Ovary (tissue), 9 donors: ENCODE measurements around the gene KCNB1. TPM values are rescaled to one million over a fixed set of nuclear protein-coding genes. Genes with fewer than 3 reads are reported as not detected.

Experiments
- DNase-seq, 5 donors: peaks; one replicate each; pipeline ENCODE4 v3.0.0-alpha.2; 2019 to 2020
- H3K27ac ChIP-seq, 2 donors: fragments of 200-600 bp; one replicate each; pipeline versions ENCODE4 v1.5.1 to v1.8.0; 2019 to 2022
- H3K27me3 ChIP-seq: fragments of 200-600 bp; one replicate; pipeline ENCODE4 v1.8.0; 2022
- H3K36me3 ChIP-seq: fragments of 200-600 bp; sonication (generic); one replicate; pipeline ENCODE4 v1.5.1; 2019
- H3K4me1 ChIP-seq: one replicate; pipeline ENCODE4 v1.8.1; 2013; ENCODE audit warnings: mild to moderate bottlenecking, moderate library complexity; ENCODE audit not compliant: insufficient read depth
- H3K4me3 ChIP-seq: fragments of 200-600 bp; sonication (generic); one replicate; pipeline ENCODE4 v1.5.1; 2017
- H3K9me3 ChIP-seq, 2 donors: fragments of 200-600 bp in 1 of 2; sonication (generic) in 1 of 2; one replicate each; pipeline versions ENCODE4 v1.5.1 to v1.8.1; 2013 to 2019; ENCODE audit warnings: mild to moderate bottlenecking in 1 of 2, moderate library complexity in 1 of 2
- EP300 ChIP-seq: sonication (generic); formaldehyde crosslinking; IDR thresholded peaks from one replicate; pipeline ENCODE4 v1.6.1; 2017; ENCODE audit warnings: antibody characterized with exemption
- POLR2A ChIP-seq: fragments of 450-650 bp; IDR thresholded peaks from one replicate; pipeline ENCODE4 v1.6.1; 2017; ENCODE audit warnings: antibody characterized with exemption, mild to moderate bottlenecking, moderate library complexity
- WGBS, 3 donors: extraction: QIAGEN DNeasy Blood & Tissue Kit in 1 of 3; methylation state at CpG; one replicate each; pipeline versions ENCODE4 v1.1.5 to v1.1.7; 2013 to 2017; 5-methylcytosine and 5-hydroxymethylcytosine counted together
- intact Hi-C, 4 donors: fragments of 100-400 bp; cut with DNase I; formaldehyde crosslinking; loops; one replicate each; pipeline versions ENCODE4 v1.11.0 to v1.15.1; 2022 to 2023
- polyA plus RNA-seq, 2 donors: library from polyadenylated mRNA; stranded (reverse); fragments of 200-250 nt in 1 of 2; fragments of 350-450 nt in 1 of 2; fragmentation: Illumina TruSeq in 1 of 2; extraction: RNeasy Lipid Tissue Mini Kit (QIAGEN cat#74804) in 1 of 2; gene quantifications; one replicate each; pipeline ENCODE4 v1.2.3, GENCODE V29; 2013 to 2014
- total RNA-seq, 7 donors: library from RNA; depleted of rRNA in 2 of 7; stranded (reverse); fragments of >200 nt in 2 of 7; fragmentation: NEBNext Ultra II Directional in 3 of 7; extraction: Animal tissue kit (Norgen Biotek cat#: 25700) in 3 of 7; gene quantifications; one replicate each; pipeline versions ENCODE4 v1.1.0 to v1.2.4, GENCODE V29; 2016 to 2023
- TF ChIP-seq, protein P1 (sequence below), 3 donors: fragments of 450-650 bp in 2 of 3; fragments of 200-600 bp in 1 of 3; IDR thresholded peaks; one replicate each; pipeline versions ENCODE4 v1.5.1 to v1.8.0; 2016 to 2022; ENCODE audit warnings: antibody characterized with exemption in 3 of 3, mild to moderate bottlenecking in 1 of 3
- donor health status: DM: no; HTN: no; CAD: no; lungs with moderate emphysema.
- donor health status: DM: no; HTN: no; CAD: no.
- donor health status: Bipolar disorder and iron deficiency.
- donor health status: DM: yes; HTN: yes; CAD: no.
- donor health status: DM: no; HTN: no; CAD: no.
- donor health status: DM: yes; HTN: yes; CAD: no.

Gene KCNB1
- total and polyA plus RNA-seq, 9 donors, result 0.12 to 5.4 (median 1.3) TPM

DNA sequence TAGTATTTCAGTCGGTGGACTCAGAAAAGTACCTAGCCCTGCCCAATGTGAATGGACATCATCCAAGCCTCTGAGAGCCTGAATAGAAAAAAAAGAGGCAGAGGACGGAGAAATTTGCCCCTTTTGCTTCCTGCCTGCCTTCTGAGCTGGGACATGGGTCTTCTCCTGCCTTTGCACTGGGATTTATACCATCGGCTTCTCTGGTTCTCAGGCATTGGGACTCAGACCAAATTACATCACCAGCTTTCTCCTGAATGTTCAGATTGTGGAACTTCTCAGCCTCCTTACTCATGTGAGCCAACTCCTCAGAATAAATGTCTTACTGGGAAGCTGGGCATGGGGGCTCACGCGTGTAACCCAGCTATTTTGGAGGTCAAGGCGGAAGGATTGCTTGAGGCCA, 19.8 kb downstream of the KCNB1 start:
- Histone ChIP-seq H3K4me1 (peaks cover 2% of the 10 kb centered on the region), H3K9me3 (no peaks in the 10 kb centered on the region), H3K27ac (no peak overlapping the region), H3K36me3 (no peaks in the 10 kb centered on the region), H3K27me3 (no peaks in the 10 kb centered on the region), H3K4me3 (no peak overlapping the region)
- 63 to 74% (median 68%) methylated on average over 6 of the region's 6 CpGs for WGBS, 3 donors
- TF ChIP-seq, protein P1, sequence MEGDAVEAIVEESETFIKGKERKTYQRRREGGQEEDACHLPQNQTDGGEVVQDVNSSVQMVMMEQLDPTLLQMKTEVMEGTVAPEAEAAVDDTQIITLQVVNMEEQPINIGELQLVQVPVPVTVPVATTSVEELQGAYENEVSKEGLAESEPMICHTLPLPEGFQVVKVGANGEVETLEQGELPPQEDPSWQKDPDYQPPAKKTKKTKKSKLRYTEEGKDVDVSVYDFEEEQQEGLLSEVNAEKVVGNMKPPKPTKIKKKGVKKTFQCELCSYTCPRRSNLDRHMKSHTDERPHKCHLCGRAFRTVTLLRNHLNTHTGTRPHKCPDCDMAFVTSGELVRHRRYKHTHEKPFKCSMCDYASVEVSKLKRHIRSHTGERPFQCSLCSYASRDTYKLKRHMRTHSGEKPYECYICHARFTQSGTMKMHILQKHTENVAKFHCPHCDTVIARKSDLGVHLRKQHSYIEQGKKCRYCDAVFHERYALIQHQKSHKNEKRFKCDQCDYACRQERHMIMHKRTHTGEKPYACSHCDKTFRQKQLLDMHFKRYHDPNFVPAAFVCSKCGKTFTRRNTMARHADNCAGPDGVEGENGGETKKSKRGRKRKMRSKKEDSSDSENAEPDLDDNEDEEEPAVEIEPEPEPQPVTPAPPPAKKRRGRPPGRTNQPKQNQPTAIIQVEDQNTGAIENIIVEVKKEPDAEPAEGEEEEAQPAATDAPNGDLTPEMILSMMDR (IDR thresholded peaks at IDR 0.05), result no peak
- no peak for TF ChIP-seq EP300
- TF ChIP-seq POLR2A, result no peak
- intact Hi-C loops, result no loop called here
- no peak for DNase-seq

DNA sequence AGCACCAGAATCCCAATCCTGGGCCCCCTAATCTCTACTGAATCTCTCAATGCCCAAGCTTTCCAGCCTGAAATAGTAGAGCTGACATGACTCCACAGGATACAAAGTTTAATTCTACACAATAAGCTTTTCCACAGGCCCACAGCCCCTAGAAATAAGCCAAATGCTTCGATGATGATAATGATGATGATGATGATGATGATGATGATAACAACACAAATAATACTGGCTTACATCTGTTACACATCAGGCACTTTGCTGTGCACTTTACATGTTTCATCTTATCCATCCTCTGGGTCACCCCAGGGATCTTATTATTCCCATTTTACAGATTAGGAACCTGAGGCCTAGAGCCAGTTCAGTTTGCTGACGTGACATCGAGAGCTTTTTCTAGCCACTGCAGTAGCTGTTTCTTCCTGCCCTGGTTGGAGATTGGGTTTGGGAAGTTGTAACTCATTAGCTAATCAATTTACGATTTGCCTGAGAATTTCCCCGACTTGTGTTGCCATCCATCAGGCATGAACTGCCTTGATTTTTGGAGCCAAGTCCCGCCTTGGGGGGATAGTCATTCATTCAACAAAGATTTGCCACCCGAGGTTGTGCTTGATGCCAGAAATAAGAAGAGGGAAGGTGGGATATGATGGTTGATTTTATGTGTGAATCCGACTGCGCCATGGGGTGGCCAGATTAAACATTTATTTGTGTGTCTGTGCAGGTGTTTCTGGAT, 20.4 kb downstream of the KCNB1 start:
- no peak overlapping the region for H3K4me3 ChIP-seq
- 83 to 91% (median 85%) methylated on average over 9 of the region's 9 CpGs for WGBS, 3 donors
- no peak for DNase-seq
- peaks cover 2% of the 10 kb centered on the region for H3K4me1 ChIP-seq
- no peaks in the 10 kb centered on the region for H3K9me3 ChIP-seq
- no peaks in the 10 kb centered on the region for H3K36me3 ChIP-seq
- TF ChIP-seq POLR2A (no peak), EP300 (no peak)
- TF ChIP-seq, protein P1 (IDR thresholded peaks at IDR 0.05), result no peak
- H3K27me3 ChIP-seq, result no peaks in the 10 kb centered on the region
- H3K27ac ChIP-seq, result no peak overlapping the region
- intact Hi-C loops, result no loop called here

DNA sequence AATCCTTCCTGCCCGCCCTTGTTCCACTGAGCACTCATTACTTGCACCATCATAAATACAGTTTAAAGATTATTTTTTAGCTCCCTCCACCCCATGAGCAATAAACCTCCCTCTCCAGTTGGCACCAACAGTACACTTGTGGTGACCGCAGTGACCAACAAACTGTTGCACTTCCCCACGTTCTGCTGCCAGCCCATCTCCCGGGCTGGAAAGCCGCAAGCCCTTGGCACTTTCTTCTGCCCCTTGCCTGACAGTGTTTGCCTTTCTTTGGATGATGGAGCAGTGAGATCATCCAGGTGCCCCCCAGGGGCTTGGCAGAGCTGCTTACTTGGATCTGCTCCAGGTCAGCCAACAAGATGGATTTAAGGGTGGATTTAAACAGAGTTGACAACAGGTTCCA, 21.6 kb downstream of the KCNB1 start:
- intact Hi-C loops, result no loop called here
- Histone ChIP-seq H3K4me3 (no peak overlapping the region), H3K9me3 (no peaks in the 10 kb centered on the region), H3K27ac (no peak overlapping the region), H3K4me1 (peaks cover 2% of the 10 kb centered on the region), H3K27me3 (no peaks in the 10 kb centered on the region), H3K36me3 (no peaks in the 10 kb centered on the region)
- 80 to 85% (median 85%) methylated on average over 5 of the region's 5 CpGs for WGBS, 3 donors
- TF ChIP-seq, protein P1 (IDR thresholded peaks at IDR 0.05), result no peak
- no peak for TF ChIP-seq POLR2A
- TF ChIP-seq EP300, result no peak
- DNase-seq, result no peak

DNA sequence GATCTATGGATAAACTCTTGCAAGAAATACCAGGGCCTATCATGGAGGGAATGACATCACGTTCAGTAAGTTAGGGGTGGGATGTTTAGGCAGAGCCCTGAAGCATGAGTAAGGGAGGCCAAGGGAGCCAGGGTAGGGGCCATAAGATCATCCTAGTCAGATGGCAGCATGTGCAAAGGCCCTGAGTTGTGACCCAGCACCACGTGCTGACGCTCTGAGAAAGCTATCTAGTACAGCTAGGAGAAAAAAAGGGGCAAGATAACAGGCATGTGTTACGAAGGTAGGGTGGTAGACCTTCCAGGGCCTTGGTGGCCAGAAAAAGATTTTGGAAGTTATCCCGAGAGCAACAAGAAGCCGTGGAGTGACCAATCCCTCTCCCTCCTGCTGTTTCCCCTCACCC, 22.3 kb downstream of the KCNB1 start:
- intact Hi-C loops, result no loop called here
- TF ChIP-seq, protein P1 (IDR thresholded peaks at IDR 0.05), result no peak
- TF ChIP-seq EP300 (no peak), POLR2A (no peak)
- H3K4me3 ChIP-seq, result no peak overlapping the region
- no peaks in the 10 kb centered on the region for H3K27me3 ChIP-seq
- no peaks in the 10 kb centered on the region for H3K36me3 ChIP-seq
- no peak for DNase-seq
- peaks cover 2% of the 10 kb centered on the region for H3K4me1 ChIP-seq
- no peaks in the 10 kb centered on the region for H3K9me3 ChIP-seq
- 75 to 82% (median 79%) methylated on average over 6 of the region's 6 CpGs for WGBS, 3 donors
- H3K27ac ChIP-seq, result no peak overlapping the region
